TTC549 (cell line): ENCODE results near the gene P3H3.
"Not testable (repeated sequence)": the region's sequence is repeated elsewhere in the genome, so short reads cannot be mapped to it uniquely, and the experiment has no call there.

Experiments
- FAIRE-seq: peaks from 2 replicates; lab custom pipeline; 2012; peaks lifted over from hg19 to GRCh38; lab: Jason Lieb, UNC

The P3H3 gene

DNA sequence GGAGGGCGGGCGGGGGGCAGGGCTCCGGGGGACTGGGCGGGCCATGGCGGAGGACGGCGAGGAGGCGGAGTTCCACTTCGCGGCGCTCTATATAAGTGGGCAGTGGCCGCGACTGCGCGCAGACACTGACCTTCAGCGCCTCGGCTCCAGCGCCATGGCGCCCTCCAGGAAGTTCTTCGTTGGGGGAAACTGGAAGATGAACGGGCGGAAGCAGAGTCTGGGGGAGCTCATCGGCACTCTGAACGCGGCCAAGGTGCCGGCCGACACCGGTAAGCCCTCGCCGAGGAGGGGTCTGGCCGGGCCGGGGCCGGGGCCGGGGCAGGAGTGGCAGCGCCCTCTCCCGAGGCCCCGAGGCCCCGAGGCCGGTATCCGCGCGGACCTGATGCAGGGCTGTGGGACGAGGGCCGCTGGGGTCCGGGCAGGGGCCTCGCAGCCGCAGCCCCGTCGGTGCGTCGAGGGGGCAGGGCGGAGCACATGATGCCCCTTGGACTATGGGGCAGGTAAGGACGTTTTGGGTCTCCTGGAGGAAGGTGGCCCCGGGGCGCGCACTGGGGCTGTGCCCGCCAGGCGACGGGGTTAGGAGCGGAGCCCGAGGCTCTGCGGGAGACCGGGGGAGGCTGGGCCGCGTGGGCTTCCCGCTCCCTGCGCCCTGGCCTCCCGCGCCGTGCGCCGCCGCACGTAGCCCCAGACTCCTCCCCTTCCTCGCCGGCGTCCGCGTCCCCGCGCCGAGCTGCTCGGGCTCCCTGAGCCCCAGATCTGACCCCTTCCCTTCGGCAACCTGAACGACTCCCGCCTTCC lies 39.4 kb downstream of the P3H3 start, which contains the start of gene TPI1:
Gene TPI1, plus strand, starts transcription at position 119 of the 798 bp plus-strand sequence. Its CDS starts 36 bp downstream, at position 155.
- no peak for FAIRE-seq

DNA sequence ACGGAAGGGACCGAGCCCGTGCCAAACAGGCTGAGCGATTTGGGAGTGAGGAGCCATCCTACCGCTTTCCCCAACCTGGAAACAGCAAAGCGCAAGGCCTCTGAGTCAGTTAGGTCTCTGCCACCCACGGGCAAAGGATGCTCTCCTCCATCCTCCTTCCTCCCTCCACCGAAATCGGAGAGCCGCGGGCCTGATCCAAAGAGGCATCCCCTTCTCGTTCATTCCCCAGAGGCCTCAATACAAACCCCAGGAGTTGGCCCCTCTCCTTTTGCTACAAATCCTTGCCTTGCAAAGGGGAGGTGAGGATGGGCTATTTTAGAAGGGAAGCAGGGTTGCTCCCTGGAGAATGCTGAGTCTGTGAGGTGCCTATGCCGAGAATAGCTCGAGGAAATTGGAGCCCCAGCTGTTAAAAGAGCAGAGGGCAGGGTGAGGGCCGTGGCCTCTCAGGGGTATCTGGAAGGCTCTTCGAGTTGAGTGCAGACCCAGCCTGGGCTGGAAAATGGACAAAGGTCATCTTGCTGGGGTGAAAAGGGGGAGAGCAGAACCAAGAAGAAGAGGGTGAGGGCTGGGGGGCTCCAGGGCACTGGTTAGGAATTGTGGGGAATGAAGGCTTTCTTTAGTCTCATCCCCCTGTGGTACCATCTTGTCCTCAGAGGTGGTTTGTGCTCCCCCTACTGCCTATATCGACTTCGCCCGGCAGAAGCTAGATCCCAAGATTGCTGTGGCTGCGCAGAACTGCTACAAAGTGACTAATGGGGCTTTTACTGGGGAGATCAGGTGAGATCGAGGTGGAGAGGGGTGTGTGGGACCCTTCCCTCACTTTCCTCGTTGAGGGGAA lies 40.2 kb downstream of the P3H3 start:
- no peak for FAIRE-seq

DNA sequence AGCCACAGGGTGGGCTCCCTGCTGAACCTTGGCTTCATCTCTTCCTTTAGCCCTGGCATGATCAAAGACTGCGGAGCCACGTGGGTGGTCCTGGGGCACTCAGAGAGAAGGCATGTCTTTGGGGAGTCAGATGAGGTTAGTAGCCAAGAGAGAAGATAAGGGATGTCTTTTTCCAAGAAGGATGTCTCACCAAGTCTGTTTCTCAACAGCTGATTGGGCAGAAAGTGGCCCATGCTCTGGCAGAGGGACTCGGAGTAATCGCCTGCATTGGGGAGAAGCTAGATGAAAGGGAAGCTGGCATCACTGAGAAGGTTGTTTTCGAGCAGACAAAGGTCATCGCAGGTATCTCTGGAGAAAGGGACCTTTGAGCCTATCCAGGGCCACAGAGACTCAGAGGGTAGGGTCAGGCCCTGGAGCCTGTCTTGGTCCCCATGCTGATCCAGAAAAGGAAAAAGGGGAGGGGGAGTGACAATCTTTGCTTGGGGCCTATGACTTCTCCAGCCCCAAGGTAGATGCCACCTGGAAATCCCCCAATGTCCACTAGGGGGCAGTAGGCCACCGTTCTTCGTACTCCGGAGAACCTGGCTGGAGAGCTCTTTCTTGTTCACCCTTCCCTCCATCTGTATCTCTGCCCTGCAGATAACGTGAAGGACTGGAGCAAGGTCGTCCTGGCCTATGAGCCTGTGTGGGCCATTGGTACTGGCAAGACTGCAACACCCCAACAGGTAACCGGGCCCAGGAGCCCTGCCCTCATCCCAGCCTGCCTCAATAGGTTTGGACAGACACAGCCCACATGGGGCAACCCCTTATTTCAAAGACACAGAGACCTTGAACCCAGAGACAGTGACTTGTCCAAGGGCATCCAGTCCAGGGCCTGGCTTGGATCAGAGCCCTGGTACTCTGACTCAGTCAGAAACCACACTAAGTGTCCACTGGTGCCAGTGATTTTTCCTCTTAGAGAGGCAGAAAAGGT lies 41.1 kb downstream of the P3H3 start:
- FAIRE-seq, result no peak

DNA sequence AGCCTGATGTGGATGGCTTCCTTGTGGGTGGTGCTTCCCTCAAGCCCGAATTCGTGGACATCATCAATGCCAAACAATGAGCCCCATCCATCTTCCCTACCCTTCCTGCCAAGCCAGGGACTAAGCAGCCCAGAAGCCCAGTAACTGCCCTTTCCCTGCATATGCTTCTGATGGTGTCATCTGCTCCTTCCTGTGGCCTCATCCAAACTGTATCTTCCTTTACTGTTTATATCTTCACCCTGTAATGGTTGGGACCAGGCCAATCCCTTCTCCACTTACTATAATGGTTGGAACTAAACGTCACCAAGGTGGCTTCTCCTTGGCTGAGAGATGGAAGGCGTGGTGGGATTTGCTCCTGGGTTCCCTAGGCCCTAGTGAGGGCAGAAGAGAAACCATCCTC lies 42.1 kb downstream of the P3H3 start:
- not testable (repeated sequence) for FAIRE-seq

DNA sequence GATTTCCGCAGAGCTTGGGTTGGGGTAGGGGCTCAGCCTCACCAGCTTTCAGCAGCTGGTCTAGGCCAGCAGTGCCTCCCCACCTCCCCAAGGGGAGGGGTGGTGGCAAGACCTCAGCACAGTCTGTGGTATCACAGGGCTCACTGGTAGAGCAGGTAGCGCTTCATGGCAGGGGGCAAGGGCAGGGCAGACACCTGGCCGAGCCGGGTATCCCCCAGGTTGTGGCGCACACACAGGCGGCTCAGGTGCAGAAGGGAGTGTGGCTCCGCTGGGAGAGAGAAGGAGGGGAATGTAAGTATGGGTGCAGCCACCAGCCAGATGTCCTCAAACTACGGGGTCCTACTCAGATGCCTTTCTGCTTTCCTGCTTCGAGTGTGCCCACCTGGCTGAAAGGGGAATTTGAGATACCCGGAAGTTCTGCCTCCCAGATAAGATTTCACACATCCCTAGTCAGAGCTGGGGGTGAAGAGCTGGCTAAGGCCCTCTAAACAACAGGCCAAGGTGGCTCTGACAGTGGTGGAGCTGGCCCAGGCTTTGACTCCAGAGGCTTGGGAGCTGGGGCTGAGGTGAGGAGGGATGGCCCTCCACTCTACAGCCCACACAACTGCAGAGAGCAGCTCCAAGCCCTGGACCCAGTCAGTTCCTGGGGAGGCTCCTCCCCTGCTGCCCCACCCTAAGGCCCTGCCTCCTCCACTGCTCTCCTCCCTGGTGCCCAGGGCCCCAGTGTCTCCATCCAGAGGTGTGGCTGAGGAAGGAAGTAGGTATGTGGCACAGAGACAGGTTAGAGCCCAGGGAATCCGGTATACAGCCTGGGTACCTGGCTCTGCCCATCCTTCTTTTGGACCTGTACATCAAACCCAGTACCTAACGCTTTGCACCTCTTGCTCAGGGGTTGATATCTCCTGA lies 43.1 kb downstream of the P3H3 start:
- no peak for FAIRE-seq

DNA sequence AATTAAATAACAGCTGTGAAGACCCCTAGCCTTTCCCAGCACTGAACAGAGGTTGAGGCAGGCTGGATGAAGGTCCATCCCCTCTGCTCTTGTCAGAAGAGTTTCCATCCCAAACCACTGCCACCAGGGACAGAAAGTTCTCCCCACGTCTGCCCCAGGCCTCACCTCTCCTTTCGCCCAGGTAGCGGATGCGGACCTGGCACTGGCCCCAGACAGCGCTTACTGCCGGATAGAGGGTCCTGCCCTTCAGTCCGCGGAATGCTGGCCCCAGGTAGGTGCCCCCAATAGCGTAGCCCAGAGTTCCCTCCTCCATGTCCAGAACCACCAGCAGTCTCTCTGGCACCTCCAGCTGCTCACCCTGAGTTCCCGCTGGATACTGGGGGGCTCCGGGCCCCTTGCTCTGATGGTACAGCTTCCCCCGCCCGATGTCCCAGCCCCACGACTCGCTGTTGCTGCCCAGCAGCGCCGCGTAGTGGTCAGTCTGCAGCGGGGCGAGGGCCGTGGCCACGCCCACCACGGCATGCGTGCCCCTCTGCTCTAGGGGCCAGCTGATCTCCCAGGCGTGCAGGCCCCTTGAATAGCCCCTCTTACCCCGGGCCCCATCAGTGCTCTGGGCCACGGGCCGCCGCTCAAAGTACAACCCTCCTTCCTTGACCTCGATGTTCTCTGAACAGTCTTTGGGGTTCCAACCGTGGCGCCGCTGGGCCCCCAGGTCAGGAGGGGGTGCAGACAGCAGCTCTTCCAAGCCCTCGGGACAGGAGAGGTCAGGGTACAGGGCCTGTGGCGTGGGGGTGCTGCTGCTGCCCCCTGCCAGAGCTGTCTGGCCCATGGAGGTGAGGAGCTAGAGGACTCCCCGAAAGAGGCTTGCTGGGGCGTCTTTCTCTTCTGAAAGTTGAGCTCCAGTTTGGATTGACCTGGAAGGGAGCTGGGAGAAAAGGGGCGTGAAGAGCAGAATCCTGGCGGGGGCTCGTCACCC lies 44.2 kb downstream of the P3H3 start:
- FAIRE-seq, result no peak

DNA sequence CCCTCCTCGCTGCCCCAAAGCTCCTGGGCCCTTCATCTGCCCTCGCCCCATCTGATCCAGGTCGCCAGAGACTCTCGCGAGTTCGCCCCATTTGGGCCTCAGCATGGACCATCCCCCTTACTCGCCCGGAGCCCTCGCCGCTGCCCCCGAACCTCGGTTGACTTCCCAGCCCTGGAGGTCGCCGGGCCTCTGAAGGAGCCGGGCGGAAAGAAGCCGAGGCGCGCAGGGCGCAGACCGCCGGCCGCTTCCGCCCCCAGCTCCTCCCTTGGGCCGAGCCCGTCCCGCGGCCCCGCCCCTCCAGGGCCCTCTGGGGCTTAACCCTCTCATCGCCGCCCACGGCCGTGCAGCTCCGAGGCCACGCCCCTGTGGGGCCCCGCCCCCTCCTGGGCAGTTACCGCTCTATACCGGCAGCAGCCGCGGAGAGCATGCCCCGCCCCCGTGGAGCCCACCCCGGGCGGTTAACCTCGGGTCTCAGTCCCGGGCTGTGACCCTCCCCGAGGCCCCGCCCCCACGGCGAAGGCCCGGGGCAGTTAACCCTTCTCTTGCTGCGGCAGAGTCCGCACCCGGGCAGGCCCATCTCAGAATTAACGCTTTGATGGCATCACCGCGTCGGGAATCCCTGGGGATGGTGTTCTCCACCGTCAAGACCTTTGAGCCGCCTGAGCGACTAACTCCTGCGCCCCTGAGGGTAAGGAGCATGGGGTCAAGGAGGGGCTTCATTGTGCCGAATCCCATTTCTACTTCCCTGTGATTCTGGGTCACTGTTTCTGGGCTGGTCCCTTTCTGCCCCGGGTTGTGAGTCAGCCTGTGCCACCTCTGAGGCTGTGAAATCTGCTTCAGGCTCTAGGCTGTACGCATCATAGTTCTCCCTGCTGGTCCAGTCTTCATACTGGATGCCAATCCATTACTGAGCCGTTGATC lies 45.1 kb downstream of the P3H3 start, which contains the start of gene SPSB2:
Gene SPSB2, minus strand, starts transcription at position 210 of the 921 bp plus-strand sequence. CDS start 402 bp downstream, outside the sequence.
- no peak for FAIRE-seq

DNA sequence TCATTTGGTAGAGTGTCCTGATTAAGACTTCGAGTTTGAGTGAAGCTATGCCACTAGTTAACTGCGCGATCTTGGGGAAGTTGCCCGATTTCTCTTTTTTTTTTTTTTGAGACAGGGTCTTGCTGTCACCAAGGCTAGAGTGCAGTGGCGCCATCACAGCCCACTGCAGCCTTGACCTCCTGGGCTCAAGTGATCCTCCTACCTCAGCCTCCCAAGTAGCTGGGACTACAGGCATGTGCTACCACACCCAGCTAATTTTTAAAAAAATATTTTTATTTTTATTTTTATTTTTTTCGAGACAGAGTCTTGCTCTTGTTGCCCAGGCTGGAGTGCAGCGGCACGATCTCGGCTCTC lies 45.8 kb downstream of the P3H3 start:
- not testable (repeated sequence) for FAIRE-seq

DNA sequence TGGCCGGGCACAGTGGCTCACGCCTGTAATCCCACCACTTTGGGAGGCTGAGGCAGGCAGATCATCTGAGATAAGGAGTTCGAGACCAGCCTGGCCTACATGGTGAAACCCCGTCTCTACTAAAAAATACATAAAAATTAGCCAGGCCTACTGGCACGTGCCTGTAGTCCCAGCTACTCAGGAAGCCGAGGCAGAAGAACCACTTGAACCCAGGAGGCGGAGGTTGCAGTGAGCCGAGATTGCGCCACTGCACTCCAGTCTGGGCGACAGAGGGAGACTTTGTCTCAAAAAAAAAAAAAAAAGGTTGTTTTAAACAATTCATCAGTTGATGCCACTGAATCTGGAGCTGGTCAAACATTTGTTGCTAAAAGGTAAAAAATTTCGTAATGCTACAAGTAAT lies 51.6 kb downstream of the P3H3 start:
- FAIRE-seq, result not testable (repeated sequence)

DNA sequence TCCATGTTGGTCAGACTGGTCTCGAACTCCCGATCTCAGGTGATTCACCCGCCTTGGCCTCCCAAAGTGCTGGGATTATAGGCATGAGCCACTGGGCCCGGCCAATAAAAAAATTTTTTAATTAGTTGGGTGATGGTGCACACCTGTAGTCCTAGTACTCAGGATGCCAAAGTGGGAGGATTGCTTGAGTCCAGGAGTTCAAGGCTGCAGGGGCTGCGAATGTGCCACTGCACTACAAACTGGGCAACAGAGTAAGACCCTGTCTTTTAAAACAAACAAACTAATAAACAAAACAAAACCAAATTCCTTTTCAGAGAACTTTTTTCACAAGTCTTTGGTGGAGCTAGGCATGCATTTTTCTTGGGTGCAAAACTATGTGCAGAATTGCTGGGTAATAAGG lies 55.0 kb downstream of the P3H3 start:
- FAIRE-seq, result no peak

DNA sequence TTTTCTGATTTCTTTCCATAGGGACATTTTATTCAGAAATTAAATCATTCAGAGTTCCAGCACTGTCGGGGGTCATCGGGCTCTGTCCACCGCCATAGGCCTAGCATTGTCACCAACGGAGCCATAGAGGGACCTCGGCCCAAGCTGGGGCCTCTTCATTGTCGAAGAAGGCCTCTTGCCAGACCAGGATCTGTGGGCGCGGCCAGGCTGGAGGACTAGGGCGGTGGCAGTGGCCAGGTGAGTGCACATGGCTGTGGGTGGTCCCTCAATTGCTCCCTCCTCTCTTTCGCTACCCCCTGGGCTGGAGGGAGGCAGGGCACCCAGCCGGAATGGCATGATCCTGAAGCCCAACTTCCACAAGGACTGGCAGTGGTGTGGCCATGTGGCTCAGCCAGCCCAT lies 55.5 kb downstream of the P3H3 start:
- no peak for FAIRE-seq

DNA sequence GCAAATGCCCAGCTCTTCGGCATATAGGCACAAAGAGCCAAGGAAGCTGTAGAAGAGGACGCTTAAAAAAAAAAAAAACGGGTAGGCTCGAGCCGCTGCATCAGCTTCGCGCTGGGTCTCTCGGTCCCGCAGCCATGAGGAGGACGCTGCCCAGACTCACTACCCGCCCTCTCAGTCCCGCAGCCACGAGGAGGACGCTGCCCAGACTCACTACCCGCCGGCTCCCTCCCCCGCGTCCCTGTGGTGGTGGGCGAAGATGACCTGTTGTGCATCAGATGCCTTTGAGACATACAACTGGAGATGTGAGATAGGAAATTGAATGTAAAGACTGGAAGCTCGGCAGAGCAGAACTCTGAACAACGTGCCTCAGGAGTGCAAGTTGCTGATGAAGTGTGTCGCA lies 56.3 kb downstream of the P3H3 start:
- FAIRE-seq, result no peak

DNA sequence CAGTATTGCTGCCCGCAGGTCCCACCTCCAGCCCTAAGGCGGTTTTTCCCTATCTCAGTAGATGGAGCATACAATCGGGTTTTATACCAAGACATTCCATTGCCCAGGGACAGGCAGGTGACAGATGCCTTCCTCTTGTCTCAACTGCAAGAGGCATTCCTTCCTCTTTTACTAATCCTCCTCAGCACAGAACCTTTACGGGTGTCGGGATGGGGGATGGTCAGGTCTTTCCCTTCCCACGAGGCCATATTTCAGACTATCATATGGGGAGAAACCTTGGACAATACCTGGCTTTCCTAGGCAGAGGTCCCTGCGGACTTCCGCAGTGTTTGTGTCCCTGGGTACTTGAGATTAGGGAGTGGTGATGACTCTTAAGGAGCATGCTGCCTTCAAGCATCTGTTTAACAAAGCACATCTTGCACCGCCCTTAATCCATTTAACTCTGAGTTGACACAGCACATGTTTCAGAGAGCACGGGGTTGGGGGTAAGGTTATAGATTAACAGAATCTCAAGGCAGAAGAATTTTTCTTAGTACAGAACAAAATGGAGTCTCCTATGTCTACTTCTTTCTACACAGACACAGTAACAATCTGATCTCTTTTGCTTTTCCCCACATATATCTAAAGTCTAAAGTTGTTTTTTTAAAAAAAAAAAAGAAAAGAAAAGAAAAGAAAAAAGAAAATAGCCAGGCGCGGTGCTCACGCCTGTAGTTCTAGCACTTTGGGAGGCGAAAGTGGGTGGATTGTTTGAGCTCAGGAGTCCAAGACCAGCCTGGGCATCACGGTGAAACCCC lies 58.2 kb downstream of the P3H3 start:
- FAIRE-seq, result not testable (repeated sequence)

DNA sequence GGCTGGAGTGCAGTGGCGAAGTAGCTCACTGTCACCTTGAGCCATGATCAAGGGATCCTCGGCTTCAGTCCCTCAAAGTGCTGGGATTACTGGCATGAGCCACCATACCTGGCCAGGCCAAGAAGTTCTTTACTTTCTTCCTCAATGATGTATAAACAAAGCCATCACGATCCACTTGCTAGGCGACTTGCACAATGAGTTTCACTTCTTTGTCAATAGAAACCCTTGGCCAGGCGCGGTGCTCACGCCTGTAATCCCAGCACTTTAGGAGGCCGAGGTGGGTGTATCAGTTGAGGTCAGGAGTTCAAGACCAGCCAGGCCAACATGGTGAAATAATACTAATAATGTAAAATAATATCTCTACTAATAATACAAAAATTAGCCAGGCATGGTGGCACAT lies 59.3 kb downstream of the P3H3 start:
- no peak for FAIRE-seq

DNA sequence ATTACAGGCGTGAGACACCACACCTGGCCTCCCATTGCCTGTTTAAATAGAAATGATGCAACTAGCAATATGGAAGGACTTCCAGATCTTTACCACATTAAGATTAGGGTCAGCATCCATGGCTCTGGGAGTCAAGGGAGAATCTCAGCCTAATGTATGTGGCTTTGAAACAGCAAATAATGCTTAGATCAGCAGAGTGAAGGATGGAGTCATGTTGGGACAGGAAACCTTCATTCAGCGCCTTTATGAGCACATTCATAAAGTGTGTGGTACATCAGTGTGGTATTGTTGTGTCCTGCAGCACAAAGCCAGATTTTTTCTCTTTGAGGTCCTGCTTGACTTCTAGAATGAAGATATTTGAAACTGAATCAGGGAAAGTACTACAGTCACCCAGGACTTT lies 60.2 kb downstream of the P3H3 start:
- no peak for FAIRE-seq

DNA sequence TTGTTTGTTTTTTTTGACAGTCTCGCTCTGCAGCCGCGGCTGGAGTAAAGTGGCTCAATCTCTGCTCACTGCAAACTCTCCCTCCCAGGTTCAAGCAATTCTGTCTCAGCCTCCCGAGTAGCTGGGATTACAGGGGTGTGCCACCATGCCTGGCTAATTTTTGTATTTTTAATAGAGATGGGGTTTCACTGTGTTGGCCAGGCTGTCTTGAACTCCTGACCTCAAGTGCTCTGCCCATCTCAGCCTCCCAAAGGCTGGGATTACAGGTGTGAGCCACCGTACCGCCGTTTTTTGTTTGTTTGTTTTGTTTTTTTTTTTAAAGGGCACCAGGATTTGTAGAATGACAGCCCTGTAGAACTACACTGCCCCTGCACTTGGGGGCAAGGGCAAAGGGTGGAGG lies 60.6 kb downstream of the P3H3 start:
- not testable (repeated sequence) for FAIRE-seq
